T1000 (cell line): Measurements from ENCODE around the gene ZNF439.
"Not testable (repeated sequence)": the region's sequence is repeated elsewhere in the genome, so short reads cannot be mapped to it uniquely, and the experiment has no call there.

Experiments
- DNase-seq: peaks from one replicate; lab custom pipeline; 2025; ENCODE audit warnings: mixed read lengths; lab: John Stamatoyannopoulos, UW

The ZNF439 gene

GRCh38 chr19:11848594-11849469 is at the start of gene ZNF439:
Gene ZNF439 (plus strand): TSS chr19:11848726. CDS start chr19:11848868, 142 bp downstream.
- peak; percentile 64 for DNase-seq

- DNase-seq, result no peak
Measured at GRCh38 chr19:11806354-11807098, 42.0 kb upstream of the ZNF439 start.

- no peak for DNase-seq
Measured at GRCh38 chr19:11807099-11807380, 41.5 kb upstream of the ZNF439 start.

- no peak for DNase-seq
Measured at GRCh38 chr19:11813703-11814028, 34.9 kb upstream of the ZNF439 start.

DNA sequence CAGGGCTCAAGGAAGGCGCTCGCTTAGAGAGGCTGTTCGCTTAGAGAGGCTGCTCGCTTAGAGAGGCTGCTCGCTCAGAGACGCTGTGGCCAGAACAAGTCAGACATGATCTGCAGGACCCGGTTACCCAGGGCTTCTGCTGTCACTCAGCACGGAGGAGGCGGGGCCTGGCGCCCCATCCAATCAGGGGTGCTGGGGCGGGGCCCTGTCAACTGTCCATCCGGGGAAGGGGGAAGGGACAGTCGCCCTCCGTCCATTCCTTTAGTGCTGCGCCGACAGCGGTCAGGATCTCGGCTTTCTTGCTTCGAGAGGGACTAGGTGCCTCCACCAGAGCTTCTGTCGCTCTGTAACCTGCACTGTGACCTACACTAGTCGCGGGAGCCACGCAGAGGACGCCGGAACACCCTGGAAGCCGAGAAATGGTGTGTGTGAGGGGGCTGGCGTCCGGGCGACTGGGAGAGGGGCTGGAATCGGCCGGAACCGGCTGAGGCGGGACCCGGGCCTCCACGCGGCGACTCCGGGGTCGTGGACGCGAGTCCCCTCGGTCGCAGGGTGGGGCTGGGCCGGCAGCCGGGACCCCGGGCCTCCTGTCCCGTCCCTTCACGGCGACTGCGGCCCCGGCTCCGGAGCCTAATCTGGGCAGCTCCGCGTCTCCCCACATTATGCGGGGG is 34.4 kb upstream of the ZNF439 start, which contains the start of gene ZNF440:
Gene ZNF440 (plus strand): TSS at position 245 of the 671 bp plus-strand sequence. CDS start 175 bp downstream, at position 420.
- peak; percentile 86 for DNase-seq

GRCh38 chr19:11814700-11815035 is 33.9 kb upstream of the ZNF439 start:
- DNase-seq, result peak; percentile 3

DNA sequence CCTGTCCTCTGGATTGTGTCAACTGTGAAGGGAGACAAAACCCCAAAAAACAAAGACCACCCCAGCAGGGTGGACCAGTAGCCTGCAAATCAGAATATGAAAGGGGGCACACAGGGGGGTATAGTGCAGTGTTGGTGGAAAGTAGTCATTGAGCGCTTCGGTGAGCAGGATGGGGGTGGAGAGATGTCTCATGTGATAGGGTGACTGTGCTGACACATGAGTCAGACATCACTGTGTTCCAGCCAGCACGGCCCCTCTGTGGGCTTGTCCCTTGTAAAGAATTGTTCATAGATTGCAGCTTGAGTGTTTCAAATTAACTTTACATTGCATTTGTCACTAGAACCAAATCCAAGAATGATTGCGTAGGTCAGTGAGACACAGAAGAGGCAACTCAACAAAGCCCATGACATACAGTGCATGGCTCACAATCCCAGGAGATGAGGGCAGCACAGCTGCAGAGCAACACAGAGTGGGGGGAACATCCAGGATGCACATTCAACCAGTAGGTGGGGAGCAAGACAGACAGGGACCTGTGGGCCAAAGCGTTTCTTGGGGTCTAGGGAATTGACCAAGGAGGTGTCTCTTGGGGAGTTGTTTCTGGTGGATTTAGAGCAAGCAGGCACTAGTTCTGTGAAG is 26.9 kb upstream of the ZNF439 start:
- peak; percentile 38 for DNase-seq

- DNase-seq, result not testable (repeated sequence)
Measured at GRCh38 chr19:11828957-11829876, 19.3 kb upstream of the ZNF439 start.

DNA sequence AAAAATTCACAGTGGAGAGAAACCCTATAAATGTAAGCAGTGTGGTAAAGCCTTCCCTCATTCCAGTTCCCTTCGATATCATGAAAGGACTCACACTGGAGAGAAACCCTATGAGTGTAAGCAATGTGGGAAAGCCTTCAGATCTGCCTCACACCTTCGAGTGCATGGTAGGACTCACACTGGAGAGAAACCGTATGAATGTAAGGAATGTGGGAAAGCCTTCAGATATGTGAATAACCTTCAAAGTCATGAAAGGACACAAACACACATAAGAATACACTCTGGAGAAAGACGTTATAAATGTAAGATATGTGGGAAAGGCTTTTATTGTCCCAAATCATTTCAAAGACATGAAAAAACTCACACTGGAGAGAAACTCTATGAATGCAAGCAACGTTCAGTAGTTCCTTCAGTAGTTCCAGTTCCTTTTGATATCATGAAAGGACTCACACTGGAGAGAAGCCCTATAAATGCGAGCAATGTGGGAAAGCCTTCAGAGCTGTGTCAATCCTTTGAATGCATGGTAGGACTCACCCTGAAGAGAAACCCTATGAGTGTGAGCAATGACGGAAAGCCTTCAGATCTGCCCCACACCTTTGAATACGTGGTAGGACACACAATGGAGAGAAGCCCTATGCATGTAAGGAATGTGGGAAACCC is 16.1 kb upstream of the ZNF439 start:
- DNase-seq, result no peak

DNA sequence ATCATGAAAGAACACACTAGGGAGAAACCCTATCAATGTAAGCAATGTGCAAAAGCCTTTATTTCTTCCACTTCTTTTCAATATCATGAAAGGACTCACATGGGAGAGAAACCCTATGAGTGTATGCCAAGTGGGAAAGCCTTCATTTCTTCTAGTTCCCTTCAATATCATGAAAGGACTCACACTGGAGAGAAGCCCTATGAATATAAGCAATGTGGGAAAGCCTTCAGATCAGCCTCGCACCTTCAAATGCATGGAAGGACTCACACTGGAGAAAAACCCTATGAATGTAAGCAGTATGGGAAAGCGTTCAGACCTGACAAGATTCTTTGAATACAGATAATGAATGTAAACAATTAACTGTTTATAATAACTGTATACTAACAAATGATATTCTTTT is 15.0 kb upstream of the ZNF439 start:
- DNase-seq, result no peak

DNA sequence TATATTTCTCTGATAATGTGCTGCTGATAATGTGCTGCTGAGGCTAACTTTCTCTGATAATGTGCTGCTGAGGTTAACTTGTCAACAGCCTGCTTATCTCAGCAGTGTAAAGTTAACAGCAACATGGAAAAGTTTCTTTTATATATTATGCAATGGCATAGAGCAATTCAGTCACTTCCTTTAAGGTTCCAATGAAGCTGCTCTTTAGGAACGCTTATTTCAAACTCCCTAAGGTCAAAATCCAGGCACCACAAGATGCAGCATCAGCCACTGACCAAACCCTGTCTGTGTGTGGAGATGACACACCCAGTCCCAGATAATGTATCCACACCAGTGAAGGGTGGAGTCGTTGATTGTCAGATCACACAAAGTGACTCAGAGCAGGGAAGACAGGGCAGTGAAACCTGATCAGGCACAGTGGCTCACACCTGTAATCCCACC is 12.9 kb upstream of the ZNF439 start:
- DNase-seq, result not testable (repeated sequence)

DNA sequence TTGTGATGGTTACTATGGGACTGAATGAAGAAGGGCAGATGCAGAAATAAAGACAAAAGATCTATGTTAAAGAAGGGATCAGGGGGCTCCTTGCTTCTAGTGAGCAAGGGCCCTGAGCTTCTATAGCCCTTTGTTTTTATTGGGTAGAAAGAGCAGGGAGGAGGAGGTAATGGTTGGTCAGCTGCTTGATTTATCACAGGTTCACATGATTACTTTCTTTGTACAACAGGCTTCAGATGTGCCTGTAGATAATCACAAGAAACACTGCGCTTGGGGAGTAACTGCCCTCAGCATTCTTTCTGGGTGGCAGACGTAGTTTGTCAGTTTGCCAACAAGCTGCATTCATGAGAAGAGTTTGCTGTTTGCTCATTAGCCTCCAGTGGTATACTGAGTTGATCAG is 4.8 kb upstream of the ZNF439 start:
- no peak for DNase-seq

GRCh38 chr19:11847615-11848014 is 911 bp upstream of the ZNF439 start:
- DNase-seq, result not testable (repeated sequence)

- no peak for DNase-seq
Measured at GRCh38 chr19:11848200-11848593, 329 bp upstream of the ZNF439 start.

- not testable (repeated sequence) for DNase-seq
Measured at GRCh38 chr19:11850289-11850688, 1.8 kb downstream of the ZNF439 start.

- no peak for DNase-seq
Measured at GRCh38 chr19:11853358-11853757, 4.8 kb downstream of the ZNF439 start.

GRCh38 chr19:11856596-11857250 is 8.2 kb downstream of the ZNF439 start:
- no peak for DNase-seq

DNA sequence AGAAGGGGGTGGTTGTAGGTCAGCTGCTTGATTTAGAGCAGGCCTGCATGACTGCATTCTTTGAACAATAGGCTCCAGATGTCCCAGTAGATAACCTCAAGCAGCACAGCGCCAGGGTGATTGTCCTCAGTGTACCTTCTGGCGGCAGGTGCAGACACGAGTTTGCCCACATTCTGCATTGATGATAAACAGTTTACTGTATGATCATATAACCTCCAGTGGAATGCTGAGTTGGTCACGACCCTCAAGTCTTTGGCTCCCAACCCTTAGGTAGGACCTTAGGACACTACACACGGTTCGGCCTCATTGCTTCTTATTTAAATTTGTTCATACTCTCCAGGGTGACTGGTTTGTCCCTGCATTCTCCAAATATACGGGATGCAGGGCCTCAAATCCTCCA is 12.2 kb downstream of the ZNF439 start:
- DNase-seq, result no peak

- DNase-seq, result no peak
Measured at GRCh38 chr19:11861301-11861700, 12.8 kb downstream of the ZNF439 start.

DNA sequence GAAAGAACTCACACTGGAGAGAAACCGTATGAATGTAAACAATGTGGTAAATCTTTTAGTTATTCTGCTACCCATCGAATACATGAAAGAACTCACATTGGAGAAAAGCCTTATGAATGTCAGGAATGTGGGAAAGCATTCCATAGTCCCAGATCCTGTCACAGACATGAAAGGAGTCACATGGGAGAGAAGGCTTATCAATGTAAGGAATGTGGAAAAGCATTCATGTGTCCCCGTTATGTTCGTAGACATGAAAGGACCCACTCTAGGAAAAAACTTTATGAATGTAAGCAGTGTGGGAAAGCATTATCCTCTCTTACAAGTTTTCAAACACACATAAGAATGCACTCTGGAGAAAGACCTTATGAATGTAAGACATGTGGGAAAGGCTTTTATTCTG is 19.2 kb downstream of the ZNF439 start:
- not testable (repeated sequence) for DNase-seq
